Stimulated activated CD4-positive, alpha-beta T cell treated with anti-CD3 and anti-CD28 coated beads, Interleukin-4, amount 100 ng/mL, for 1 hour (primary cell): ENCODE data around the gene CBY3.
"Not testable (repeated sequence)": the region's sequence is repeated elsewhere in the genome, so short reads cannot be mapped to it uniquely, and the experiment has no call there.

Experiments
- DNase-seq: peaks from one replicate; pipeline ENCODE4 v3.0.0-alpha.2; 2020

CBY3 gene

DNA sequence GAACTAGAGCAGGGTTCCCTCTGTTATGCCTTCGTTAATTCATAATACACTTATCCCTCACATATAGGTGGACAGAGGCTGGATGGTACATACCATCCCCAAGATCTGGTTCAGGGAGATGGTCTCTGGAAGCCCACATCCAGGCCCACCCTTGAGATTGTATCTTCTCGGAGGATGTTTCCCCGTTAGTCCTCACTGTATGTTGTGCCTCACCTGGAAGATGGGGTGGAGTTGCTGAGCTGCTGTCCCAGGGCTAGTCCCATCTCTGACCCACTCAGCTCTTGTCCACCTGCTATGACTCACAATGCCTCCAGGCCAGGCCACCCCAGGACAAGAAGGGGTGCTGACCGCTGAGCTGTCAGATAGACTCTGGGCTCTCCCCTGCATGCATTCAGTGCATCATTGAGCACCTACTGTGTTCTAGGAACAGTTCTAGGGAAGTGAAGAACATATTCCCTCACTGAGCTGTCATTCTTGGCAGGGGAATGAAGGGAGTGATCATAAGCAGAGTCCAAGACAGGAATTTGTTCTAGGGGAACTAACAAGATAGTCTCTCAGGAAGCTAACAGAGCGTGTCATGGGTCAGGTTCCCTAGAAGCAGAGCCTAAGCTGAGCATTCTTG, at the start of gene CBY3:
Gene CBY3, minus strand, starts transcription at position 255 of the 622 bp plus-strand sequence. Its CDS starts 116 bp downstream, at position 139.
- no peak for DNase-seq

DNA sequence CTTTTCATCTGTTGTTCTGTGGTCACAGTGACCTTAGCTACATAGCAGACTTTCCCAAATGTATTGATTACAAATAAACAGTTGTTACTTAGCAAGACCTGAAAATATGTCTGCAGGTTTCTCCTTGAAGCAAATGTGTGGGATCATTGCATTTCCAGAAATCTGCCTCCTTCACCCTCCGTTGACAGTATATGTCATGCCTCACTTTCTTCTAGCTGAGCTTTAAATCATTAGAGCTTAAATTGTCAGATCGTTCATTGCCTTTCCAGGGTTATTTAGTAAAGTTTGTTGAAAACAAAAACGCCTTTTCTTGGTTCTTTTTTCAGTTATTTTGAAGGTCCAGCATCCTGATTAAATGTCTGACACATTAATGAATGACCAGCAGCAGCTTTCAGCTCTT, 49.5 kb upstream of the CBY3 start:
- DNase-seq = no peak

DNA sequence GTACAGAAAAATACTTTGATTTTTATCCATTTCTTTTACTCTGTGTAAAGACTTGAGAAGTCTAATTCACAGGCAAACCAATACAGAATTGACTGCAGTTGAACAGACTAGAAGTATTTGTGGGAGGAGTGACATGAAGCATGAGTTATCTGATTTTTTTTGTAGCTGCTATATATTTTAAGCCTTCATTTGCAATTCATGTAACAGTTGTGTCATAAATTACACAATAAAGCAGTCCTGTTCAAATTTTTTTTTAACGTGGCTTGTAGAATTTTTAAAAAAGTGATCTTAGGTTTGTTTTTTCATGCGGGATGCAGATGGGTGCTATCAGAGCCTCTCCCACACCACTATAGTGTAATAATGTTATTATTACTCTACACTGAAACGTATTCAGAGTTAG, 48.9 kb upstream of the CBY3 start:
- DNase-seq = no peak

DNA sequence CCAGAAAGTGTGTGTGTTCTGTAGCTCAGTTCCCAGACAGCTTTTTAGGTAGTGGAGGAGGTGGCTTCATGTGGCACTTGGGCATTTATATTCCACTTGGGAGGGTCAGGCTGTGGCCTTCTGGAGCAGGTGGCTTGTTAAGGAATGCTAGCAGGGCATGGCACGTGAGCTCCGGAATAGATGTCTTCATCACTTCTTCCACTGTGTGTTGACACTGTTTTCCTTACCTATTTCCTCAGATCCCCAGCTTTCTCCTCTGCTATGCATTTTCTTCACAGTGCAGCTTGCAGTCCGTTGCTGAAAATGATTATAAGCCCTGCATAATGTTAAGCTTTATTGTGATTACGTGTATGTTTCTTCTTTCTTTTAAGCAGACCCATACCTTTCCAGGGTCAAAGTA, 48.5 kb upstream of the CBY3 start:
- no peak for DNase-seq

DNA sequence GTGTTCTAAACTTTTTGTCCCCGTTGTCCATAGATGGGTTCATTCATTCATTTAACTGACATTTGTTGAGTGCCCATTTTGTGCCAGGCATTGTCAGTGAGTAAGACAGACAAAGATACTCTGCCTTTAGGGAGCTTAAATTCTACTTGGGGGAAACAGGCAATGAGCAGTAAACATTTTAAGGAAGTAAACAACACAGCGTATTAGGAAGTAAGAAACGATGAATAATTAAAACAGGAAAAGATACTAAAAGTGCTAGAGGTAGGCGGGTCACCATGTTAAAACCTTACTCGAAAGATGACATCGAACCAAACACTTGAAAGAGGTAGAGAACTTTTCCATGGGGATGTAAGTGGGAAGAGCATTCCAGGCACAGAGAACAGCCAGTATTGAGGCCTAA, 46.3 kb upstream of the CBY3 start:
- no peak for DNase-seq

DNA sequence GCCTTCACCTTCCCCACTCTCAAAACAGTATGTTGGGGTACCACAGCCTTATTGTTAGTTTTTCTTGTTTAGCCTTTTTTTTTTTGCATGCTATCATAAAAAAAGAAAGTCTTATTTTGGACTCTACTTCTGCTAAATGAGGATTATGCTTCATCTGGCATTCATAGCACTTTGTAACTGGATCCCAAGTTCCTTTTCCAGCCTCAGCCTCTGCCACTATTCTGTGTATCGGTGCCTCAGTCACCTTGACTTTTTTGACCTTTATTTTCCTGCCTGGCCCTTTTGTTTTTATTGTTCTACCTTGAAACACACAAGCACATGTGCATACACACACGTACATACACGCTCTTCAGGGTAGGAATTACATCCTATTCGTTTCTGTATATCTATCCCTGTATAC, 43.3 kb upstream of the CBY3 start:
- DNase-seq = no peak

DNA sequence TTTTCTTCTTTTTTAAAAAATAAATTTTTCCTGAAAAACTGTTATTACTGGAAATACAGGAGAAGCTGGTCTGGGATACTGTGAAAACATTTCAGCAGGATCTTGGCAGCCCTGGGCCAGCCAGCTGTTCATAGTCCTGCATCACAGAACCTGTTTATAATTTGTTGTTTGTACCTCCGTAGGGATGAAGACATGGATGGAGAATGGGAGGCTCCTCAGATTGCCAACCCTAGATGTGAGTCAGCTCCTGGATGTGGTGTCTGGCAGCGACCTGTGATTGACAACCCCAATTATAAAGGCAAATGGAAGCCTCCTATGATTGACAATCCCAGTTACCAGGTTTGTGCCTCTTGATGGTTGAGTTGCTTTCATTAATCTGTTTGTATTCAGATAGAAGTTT, 39.4 kb upstream of the CBY3 start:
- DNase-seq = no peak

DNA sequence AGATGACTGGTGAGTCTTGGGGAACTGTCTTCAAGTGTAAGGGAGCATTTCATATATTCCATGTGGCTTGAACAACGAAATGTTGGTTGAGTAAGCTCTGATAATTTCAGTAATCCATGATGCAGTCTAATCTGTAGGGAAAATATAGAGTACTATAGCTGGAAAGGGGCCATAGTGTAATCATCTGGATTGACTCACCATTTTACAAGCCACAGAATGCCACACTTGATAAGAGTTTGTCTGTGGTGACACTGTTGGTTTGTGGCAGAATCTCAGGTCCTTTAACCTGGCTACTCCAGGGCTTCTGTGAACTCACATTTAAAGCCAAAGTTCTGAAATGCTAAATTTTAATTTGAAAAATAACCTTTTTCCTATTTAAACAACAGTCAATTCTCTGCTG, 35.5 kb upstream of the CBY3 start:
- no peak for DNase-seq

DNA sequence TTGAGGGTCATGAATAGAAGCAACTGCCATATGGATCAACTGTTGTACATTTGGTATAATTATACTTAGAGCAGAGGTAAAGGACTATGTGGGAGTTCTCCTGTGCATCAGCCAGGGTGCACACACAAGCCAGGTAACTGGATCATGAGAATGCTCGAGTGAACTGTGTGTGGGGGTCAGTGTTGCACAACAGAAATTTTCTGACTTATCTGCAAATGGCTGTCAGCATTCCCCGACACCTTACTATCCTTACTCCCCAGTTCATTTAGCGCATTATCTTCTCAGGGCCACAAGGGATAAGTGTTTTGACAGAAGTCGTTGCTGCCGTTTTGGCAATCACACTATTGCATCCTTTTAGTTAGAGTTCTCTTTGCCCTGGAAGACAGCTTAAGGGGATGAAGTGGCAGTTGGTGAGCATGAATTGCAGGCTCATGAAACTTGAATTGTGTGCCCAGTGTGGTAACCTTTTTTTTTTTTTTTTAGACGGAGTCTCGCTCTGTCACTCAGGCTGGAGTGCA, 19.6 kb upstream of the CBY3 start:
- no peak for DNase-seq

DNA sequence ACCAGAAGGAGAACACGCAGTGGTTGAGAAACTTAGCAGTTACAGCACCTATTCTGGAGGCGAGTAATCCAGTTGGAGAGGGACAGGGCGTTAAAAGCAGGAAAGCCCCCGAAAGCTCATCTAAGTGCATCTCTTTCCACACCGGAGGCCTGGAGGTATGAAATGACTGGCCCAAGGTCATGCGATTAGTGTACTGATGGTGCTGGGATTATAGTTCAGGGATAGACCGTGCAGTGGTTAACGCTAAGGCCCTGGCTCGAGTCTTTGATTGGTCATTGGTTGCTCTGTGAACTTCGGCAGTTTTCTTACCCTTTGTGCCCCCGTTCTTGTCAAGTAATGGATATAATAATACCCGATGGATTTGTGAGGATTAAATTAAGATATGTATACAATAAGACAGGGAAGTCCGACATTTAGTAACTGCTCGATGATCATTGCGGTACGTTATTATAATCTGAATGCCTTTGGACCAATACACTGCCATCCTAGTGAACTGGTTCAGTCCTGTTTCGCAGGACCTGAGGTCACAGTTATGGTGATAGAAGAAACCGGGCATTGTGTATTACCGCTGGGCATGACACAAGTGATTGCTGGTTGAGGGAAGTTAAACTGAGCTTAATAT, 18.9 kb upstream of the CBY3 start:
- peak; percentile 20 for DNase-seq

DNA sequence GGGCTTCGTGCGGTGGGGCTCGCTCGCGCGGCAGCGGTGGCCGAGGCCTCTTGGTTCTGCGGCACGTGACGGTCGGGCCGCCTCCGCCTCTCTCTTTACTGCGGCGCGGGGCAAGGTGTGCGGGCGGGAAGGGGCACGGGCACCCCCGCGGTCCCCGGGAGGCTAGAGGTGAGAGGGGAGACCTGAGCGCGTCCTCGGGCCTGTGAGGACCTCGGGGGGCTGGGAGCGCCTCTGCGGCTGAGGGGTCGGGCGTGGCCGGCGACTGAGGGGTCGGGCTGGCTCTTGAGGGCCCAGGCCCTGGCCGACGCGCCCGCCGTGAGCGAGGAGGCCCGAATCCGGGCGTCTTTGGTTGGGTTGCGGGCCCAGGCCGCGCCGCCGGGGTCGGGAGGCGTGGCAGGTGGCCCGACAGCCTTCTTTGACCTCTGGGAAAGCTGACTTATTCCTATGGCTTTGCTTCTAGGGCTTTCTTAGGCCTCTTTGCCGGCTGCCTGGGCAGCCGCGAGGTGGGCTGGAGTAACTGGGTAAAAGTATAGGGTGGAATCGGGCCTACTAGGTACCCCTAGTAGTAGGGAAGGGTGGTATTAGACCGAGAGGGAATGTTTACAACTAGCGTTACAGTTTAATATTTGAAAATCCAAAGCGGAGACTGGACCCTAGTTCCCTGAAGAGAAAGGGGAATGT, 18.2 kb upstream of the CBY3 start, which contains the start of gene CANX:
Gene CANX, plus strand, starts transcription at position 33 of the 681 bp plus-strand sequence. CDS start 6,715 bp downstream, outside the sequence.
- DNase-seq = no peak

DNA sequence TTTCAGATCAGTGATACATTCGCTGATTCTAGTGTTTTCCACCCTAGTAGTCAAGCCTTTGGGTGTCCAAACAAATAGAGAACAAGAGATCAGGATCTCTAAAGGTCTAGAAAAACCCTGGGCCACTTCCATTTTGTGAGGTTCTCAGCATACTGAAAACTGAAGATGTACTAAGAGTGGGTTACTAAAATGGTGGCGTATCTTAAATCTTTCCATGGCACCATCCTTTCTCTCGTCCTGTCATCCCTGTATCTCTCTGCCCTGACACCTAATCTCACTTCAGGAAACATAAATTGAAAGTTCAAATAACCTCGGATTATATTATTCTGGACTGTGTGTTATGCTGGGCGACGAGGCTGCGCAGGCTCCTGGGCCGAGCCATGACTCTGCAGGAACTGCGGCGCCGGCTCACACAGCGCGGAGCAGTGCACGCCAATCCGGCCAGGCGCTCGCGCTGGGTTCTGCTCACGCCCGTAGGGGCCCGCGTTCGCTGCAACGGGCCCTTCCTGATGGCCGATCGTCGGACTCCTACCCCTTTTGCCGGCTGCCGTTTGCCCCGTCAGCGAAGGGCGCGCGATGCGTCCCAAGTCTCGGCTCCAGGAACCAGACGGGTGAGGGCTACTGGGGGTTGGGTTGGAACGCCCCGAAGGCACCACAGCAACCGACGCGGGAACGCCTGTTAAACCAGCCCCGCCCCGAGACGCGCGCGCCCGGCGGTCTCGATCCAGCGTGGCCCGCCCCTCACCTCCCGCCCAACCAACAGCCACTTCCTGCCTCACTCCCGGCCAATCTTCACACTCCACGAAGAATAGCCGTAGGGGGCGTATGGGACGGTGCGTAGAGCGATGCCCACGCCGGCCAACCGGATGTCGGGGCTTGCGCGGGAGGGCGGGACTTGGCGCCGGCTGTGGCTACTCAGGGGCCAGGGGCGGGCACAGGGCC, 17.4 kb upstream of the CBY3 start:
- DNase-seq = peak; percentile 98

DNA sequence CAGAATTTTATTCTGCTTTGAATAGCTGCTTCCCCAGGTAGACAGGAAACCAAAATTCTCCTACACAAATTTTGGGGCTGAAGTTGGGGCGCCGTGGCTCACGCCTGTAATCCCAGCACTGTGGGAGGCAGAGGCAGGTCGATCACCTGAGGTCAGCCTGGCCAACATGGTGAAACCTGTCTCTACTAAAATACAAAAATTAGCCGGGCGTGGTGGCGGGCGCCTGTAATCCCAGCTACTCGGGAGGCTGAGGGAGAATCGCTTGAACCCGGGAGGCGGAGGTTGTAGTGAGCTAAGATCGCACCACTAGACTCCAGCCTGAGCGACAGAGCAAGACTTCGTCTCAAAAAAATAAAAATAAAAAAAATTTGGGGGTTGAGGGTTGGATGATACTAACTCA, 16.7 kb upstream of the CBY3 start:
- not testable (repeated sequence) for DNase-seq

DNA sequence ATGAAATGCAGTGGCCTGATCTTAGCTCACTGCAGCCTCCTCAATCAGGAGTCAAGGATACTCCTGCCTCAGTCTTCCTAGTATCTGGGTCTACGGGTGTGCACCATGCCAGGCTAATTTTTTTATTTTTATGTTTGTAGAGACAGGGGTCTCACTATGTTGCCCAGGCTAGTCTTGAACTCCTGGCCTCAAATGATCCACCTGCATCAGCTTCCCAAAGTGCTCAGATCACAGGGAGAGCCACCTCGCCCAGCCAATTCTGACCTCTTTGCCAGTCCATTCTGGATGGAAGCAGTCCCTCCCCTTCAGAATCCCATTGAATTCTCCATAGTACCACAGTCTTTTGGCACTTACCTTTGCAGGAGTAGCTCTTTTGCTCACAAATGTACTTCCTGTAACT, 16.3 kb upstream of the CBY3 start:
- DNase-seq = no peak

DNA sequence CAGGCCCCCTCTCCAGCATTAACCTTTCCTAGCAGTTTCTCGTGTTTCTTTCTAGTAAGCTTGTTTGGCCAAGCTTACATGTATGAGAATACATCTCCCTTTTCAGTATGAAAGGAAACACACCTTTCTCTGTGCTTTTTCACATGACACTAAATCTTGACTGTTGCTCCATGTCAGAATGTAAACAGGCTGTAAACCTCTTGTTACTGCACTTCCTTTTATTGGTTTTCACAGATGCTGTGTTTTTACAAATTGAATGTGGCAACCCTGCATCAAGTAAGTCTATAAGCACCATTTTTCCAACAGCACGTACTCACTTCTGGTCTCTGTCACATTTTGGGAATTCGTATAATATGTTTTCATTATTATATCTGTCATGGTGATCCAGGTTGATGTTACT, 15.8 kb upstream of the CBY3 start:
- DNase-seq = no peak

DNA sequence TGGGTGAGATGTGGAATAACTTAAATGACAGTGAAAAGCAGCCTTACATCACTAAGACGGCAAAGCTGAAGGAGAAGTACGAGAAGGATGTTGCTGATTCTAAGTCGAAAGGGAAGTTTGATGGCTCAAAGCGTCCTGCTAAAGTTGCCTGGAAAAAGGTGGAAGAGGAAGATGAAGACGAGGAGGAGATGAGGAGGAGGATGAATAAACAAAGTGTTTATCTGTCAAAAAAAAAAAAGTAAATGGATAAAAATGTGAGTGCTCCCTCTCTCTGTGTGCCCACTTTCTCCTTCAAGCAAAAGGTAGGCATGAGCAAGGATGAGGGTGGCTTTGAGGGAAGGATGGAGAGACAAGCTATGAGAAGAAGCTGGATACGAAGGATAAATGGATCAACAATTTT, 13.7 kb upstream of the CBY3 start:
- DNase-seq = no peak

DNA sequence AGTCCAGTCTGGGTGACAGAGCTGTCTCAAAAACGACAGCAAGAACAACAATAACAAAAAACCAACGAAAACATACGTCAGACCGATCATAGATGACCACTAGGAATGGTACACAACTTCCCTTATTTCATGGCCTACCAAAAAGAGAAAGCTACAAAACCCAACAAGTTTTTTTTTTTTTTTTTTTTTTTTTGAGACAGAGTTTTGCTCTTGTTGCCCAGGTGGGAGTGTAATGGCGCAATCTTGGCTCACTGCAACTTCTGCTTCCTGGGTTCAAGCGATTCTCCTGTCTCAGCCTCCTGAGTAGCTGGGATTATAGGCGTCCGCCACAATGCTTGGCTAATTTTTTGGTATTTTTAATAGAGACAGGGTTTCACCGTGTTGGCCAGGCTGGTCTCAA, 8.4 kb upstream of the CBY3 start:
- not testable (repeated sequence) for DNase-seq

DNA sequence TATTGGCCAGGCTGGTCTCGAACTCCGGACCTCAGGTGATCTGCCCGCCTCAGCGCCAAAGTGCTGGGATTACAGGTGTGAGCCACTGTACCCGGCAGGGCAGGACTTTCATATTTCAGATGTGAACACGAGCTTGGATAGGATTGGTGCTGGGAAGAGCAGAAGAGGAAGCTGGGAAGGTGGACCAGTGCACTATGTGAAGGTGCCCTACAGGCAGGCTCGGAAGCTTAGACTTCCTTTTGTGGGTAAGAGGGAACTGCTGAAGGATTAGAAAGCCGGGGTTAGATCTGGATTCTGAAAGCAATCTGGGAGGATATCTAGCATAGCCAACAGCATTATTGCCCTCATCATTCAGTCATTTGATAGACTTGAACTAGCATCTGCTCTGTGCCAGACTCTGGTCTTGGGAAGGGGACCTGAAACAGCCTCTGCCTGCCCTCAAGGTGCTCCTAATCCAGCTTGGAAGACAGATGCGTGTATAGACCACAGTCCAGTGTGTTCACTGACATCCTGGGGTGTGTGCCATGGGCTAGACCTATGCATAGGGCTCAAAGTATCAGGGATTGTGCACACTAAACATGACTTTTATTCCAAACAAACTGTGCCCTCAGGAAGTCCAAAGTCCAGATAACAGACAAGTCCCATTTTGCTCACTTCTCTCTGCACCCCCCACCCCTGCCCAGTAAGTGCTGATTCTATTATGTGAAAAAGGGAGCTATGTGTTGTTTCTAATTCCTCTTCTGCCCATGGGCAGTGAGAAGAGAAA, 637 bp downstream of the CBY3 start:
- no peak for DNase-seq

DNA sequence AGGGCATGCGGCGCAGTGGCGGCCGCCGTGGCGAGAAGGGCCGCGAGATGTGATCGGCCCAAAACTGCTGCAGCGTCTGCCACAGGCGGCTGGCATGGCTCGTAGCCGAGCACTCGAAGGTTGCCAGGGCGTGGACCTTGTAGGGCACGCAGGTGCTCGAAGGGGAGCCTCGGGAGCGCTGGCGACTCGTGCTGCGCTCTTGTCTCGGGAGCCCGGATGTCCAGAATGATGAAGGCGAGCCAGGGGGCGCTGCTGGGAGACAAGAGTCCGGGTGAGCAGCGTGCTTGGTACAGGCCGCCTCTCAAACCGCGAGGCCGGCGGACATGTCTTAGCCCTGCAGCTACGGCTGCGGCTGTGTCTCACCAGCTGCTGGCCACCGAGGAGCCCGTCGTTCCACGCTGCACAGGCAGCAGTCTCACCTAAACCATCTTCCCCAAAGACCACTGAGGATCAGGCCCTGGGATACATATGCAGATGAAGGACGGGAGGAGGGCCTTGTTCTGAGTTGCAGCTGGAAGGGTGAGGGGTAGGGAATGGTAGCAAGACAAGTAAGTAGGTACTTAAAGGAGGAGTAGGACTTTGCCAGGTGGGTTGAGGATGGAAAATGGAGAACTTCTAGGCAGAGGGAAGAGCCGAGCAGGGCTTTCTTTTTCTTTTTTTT, 1.7 kb downstream of the CBY3 start:
- DNase-seq = peak; percentile 65

DNA sequence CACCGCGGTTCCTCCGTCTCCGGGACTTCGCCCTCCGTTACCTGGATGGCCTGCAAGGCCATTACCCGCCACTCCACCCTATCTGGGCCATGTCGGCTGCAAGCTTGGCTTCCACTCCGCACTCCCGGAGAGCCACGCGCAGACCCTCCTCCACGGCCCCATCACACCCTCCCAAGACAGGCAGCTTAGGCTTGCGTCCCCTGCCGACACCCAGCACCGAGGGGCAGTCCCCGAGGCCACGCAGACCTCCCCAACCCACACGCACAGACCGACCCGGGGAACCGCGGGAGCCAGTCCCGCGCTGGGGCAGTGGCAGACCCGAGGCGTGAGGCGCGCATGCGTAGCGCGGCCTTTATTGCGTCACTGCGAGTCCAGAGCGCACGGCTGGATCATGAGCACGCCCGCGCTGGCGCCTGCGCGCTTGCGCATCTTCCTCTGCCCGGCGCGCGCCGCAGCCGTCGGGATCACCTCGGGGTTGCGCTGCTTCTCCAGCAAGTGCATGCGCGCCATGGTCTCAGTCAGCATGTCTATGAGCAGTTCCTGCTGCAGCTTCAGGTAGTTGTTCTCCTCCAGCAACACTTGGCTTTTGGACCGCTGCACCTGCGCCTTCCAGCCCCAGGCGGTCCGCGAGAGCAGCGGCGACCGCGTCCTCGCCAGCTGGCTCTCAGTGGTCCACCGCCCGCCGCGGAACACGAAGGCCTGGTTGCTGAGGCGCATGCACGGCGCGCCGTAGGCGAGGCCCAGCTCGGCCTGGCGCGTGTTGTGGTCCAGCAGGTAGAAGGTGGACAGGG, 2.4 kb downstream of the CBY3 start:
- DNase-seq = peak; percentile 95

DNA sequence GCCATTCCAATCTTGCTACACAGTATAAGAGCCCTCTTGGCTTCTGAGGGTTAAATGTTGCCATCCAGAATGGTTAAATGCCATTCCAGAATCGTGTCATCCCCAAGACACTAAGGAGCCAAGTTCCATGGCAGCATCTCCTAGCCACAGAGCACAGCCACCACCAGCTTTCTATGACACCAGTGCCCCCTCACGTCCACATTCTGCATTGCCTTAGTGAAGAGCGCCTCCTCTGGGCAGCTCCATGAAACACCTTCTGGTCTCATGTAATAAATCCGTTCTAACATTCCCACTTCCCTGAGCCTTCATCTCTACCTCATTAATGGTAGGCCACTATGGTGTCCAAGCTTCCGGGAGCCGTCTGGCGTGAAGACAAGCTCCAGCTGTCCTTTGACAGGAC, 12.4 kb downstream of the CBY3 start:
- peak; percentile 15 for DNase-seq
